HEK293 (cell line): ENCODE results near the gene FHL2.
A peak's percentile ranks its signal among the peaks of the same experiment; 100 is the strongest.

ENCODE experiments used
- CTCF ChIA-PET: fragments of 350-600 bp; formaldehyde crosslinking; extraction: SDS; loops from one replicate; lab custom pipeline; 2021; ENCODE audit warnings: antibody characterized with exemption; lab: Yijun Ruan, JAX
- POLR2A ChIA-PET: fragments of 300-600 bp; formaldehyde crosslinking; extraction: SDS; loops from one replicate; lab custom pipeline; 2020; ENCODE audit warnings: antibody characterized with exemption, inconsistent platforms; lab: Yijun Ruan, JAX
- H3K27ac ChIP-seq: fragments of 200-500 bp; sonication (Bioruptor generic); 2 replicates; pipeline ENCODE4 v1.5.1; 2014; ENCODE audit warnings: low read depth, low read length, control low read depth, inconsistent platforms; ENCODE audit errors: extremely low read depth
- H3K36me3 ChIP-seq, 2 experiments: fragments of 200-500 bp in 1 of 2; sonication (Bioruptor generic) in 1 of 2; 1 replicate in 1 of 2; 2 replicates in 1 of 2; pipeline ENCODE4 v1.5.1; 2014 to 2017; ENCODE audit warnings: inconsistent platforms in 2 of 2, low read length in 2 of 2; ENCODE audit not compliant: control insufficient read depth in 2 of 2, insufficient read depth in 1 of 2
- H3K4me1 ChIP-seq: fragments of 200-500 bp; sonication (Bioruptor generic); 2 replicates; pipeline ENCODE4 v1.5.1; 2014; ENCODE audit warnings: mild to moderate bottlenecking, low read length, inconsistent platforms; ENCODE audit not compliant: control insufficient read depth, insufficient read depth
- H3K4me3 ChIP-seq: 2 replicates; pipeline ENCODE4 v1.5.1; 2011; ENCODE audit warnings: low read depth, mild to moderate bottlenecking, control low read depth, low read length, moderate library complexity
- H3K9me3 ChIP-seq: fragments of 200-500 bp; sonication (Bioruptor generic); 2 replicates; pipeline ENCODE4 v1.5.1; 2014; ENCODE audit warnings: low read depth, low read length, inconsistent platforms; ENCODE audit not compliant: control insufficient read depth, insufficient read depth
- GLI2 ChIP-seq: fragments of 450-650 bp; formaldehyde crosslinking; IDR thresholded peaks from 2 replicates; pipeline ENCODE4; 2017; ENCODE audit warnings: missing biosample characterization, missing genetic modification characterization, low read depth, borderline replicate concordance
- HOXA7 ChIP-seq: sonication (generic); formaldehyde crosslinking; IDR thresholded peaks from 2 replicates; pipeline ENCODE4 v1.8.1; 2022; ENCODE audit warnings: missing genetic modification reagents, borderline replicate concordance
- IKZF3 ChIP-seq: fragments of 450-650 bp; IDR thresholded peaks from 2 replicates; pipeline ENCODE4 v1.5.0; 2018; ENCODE audit warnings: missing biosample characterization, mild to moderate bottlenecking, missing genetic modification characterization, moderate library complexity
- REPIN1 ChIP-seq: fragments of 450-650 bp; formaldehyde crosslinking; IDR thresholded peaks from 2 replicates; pipeline ENCODE4 v1.5.1; 2017; ENCODE audit warnings: missing biosample characterization, missing genetic modification characterization, low read depth
- ZBTB17 ChIP-seq: fragments of 450-650 bp; formaldehyde crosslinking; IDR thresholded peaks from 2 replicates; pipeline ENCODE4 v1.5.1; 2016; ENCODE audit warnings: missing biosample characterization, missing genetic modification characterization
- ZNF16 ChIP-seq: fragments of 450-650 bp; formaldehyde crosslinking; IDR thresholded peaks from 2 replicates; pipeline ENCODE4 v1.5.1; 2016; ENCODE audit warnings: low read depth, missing biosample characterization, missing genetic modification characterization
- ZNF174 ChIP-seq: fragments of 450-650 bp; formaldehyde crosslinking; IDR thresholded peaks from 2 replicates; pipeline ENCODE4 v1.5.0; 2017; ENCODE audit warnings: missing biosample characterization, mild to moderate bottlenecking, missing genetic modification characterization
- ZNF2 ChIP-seq: fragments of 450-650 bp; formaldehyde crosslinking; IDR thresholded peaks from 2 replicates; pipeline ENCODE4 v1.5.1; 2016; ENCODE audit warnings: missing biosample characterization, missing genetic modification characterization
- ZNF23 ChIP-seq: fragments of 450-650 bp; formaldehyde crosslinking; IDR thresholded peaks from 2 replicates; pipeline ENCODE4 v1.5.1; 2016; ENCODE audit warnings: missing biosample characterization, missing genetic modification characterization, borderline replicate concordance
- ZNF239 ChIP-seq: fragments of 450-650 bp; formaldehyde crosslinking; IDR thresholded peaks from 2 replicates; pipeline ENCODE4 v1.5.1; 2016; ENCODE audit warnings: missing biosample characterization, missing genetic modification characterization
- ZNF302 ChIP-seq: fragments of 450-650 bp; formaldehyde crosslinking; IDR thresholded peaks from 2 replicates; pipeline ENCODE4 v1.5.1; 2016; ENCODE audit warnings: missing biosample characterization, missing genetic modification characterization, low read depth
- ZNF350 ChIP-seq: fragments of 450-650 bp; formaldehyde crosslinking; IDR thresholded peaks from 2 replicates; pipeline ENCODE4 v1.5.0; 2017; ENCODE audit warnings: missing biosample characterization, mild to moderate bottlenecking, missing genetic modification characterization
- ZNF48 ChIP-seq: fragments of 450-650 bp; formaldehyde crosslinking; IDR thresholded peaks from 2 replicates; pipeline ENCODE4 v1.5.1; 2016; ENCODE audit warnings: missing biosample characterization, missing genetic modification characterization
- ZNF501 ChIP-seq: fragments of 450-650 bp; formaldehyde crosslinking; IDR thresholded peaks from 2 replicates; pipeline ENCODE4 v1.5.1; 2016; ENCODE audit warnings: missing biosample characterization, missing genetic modification characterization
- ZNF530 ChIP-seq: fragments of 450-650 bp; formaldehyde crosslinking; IDR thresholded peaks from 2 replicates; pipeline ENCODE4 v1.5.1; 2016; ENCODE audit warnings: low read depth, missing biosample characterization, missing genetic modification characterization
- ZNF623 ChIP-seq: fragments of 450-650 bp; formaldehyde crosslinking; IDR thresholded peaks from 2 replicates; pipeline ENCODE4 v1.5.1; 2016; ENCODE audit warnings: missing biosample characterization, missing genetic modification characterization
- ZNF654 ChIP-seq: fragments of 450-650 bp; formaldehyde crosslinking; IDR thresholded peaks from 2 replicates; pipeline ENCODE4 v1.5.1; 2016; ENCODE audit warnings: low read depth, missing biosample characterization, missing genetic modification characterization
- ZNF677 ChIP-seq: fragments of 450-650 bp; IDR thresholded peaks from 2 replicates; pipeline ENCODE4 v1.5.0; 2018; ENCODE audit warnings: missing biosample characterization, mild to moderate bottlenecking, missing genetic modification characterization, moderate library complexity
- ZNF777 ChIP-seq: fragments of 450-650 bp; formaldehyde crosslinking; IDR thresholded peaks from 2 replicates; pipeline ENCODE4 v1.5.1; 2017; ENCODE audit warnings: missing biosample characterization, missing genetic modification characterization, borderline replicate concordance
- ZNF792 ChIP-seq: fragments of 450-650 bp; formaldehyde crosslinking; IDR thresholded peaks from 2 replicates; pipeline ENCODE4 v1.5.1; 2016; ENCODE audit warnings: missing biosample characterization, missing genetic modification characterization
- ZNF843 ChIP-seq: fragments of 450-650 bp; formaldehyde crosslinking; IDR thresholded peaks from 2 replicates; pipeline ENCODE4 v1.5.1; 2016; ENCODE audit warnings: missing biosample characterization, missing genetic modification characterization
- TF ChIP-seq, protein P1 (sequence below): fragments of 450-650 bp; formaldehyde crosslinking; IDR thresholded peaks from 2 replicates; pipeline ENCODE4 v1.5.1; 2017; ENCODE audit warnings: missing biosample characterization, missing genetic modification characterization

Gene FHL2

DNA sequence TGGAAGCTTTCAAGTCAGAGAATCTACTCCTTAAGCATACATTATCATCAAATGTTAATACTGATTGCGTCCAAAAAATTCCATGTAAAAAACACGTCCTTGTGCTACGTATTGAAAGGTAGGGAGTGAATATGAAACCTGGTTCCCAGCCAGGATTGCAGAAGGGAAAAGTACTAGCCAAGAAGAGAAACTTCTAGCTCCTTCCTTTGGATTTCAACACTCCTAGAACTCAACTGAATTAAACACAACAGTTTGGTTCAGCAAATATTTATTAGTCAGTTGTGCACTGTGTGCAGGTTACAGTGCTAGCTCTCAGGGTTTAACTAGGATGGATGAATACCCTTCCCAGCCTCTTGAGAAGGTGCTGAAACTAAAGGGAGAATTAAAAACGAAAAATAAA lies 33.9 kb upstream of the FHL2 start (continued):
- TF ChIP-seq, protein P1, sequence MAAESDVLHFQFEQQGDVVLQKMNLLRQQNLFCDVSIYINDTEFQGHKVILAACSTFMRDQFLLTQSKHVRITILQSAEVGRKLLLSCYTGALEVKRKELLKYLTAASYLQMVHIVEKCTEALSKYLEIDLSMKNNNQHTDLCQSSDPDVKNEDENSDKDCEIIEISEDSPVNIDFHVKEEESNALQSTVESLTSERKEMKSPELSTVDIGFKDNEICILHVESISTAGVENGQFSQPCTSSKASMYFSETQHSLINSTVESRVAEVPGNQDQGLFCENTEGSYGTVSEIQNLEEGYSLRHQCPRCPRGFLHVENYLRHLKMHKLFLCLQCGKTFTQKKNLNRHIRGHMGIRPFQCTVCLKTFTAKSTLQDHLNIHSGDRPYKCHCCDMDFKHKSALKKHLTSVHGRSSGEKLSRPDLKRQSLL (tag by site-specific recombination): no peak
- no peak for TF ChIP-seq ZNF654 (tag by site-specific recombination)
- TF ChIP-seq ZNF48 (tag by site-specific recombination): no peak

DNA sequence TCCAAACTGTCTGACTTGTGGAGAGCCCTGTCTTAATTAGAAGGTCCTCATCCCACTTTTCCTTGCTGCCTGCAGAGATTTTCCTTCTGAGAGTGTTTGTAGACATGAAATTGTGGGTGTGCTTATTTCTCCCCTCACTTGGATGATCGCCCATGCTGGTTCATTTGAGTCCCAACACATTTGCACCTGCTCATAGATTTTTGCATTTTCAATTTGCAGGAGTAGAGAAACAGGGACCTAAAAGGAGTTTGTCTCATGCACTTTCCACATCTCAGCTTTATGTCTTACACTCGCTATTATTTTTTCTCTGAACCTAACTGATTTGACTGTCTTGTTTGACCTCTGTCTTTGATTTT lies 33.2 kb upstream of the FHL2 start:
- no peak overlapping the region for H3K4me3 ChIP-seq
- H3K9me3 ChIP-seq: no peaks in the 10 kb centered on the region
- H3K27ac ChIP-seq: no peak overlapping the region
- no peak for TF ChIP-seq REPIN1 (tag by site-specific recombination)
- TF ChIP-seq, all 188 proteins: peak for 0
- Histone ChIP-seq H3K36me3 (no peaks in the 10 kb centered on the region), H3K4me1 (no peaks in the 10 kb centered on the region)
- ChIA-PET POLR2A (no interaction called here), CTCF (no interaction called here)

DNA sequence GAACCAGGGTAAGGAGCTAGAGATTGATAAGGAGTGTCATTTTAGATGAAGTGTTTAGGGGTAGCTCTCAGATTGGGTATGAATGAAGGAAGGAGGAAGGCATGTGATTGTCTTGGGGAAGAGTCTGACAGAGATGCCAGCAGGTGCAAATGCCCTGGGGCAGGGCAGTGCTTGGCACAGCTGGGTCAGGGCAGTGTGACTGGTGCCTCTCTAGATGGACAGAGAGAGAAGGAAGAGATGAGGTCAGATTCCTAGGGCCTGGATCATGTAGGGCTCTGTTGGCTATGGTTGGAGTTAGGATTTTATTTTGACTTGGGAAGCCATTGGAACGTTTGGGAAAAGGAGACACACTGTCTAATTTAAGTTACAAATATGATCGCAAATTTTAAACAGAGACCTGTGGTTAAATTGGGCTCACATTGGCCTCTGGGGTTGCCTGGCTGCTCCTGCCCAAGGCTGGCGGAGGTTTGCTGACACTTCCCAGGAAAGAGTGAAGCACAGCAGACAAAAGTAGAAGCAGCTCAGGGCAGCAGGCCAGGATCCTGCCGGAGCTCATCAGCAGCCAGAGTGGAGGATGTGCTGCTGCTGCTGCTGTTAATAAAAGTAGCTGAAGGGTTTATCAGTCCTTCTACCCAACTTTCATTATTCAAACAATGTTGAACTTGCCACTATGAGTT lies 32.7 kb upstream of the FHL2 start:
- Histone ChIP-seq H3K4me3 (no peak overlapping the region), H3K36me3 (no peaks in the 10 kb centered on the region), H3K4me1 (no peaks in the 10 kb centered on the region), H3K9me3 (no peaks in the 10 kb centered on the region), H3K27ac (no peak overlapping the region)
- ChIA-PET POLR2A (no interaction called here), CTCF (no interaction called here)
- TF ChIP-seq ZNF623 (tag by site-specific recombination) (peak; percentile 73), ZNF23 (tag by site-specific recombination) (no peak), ZNF677 (no peak)

DNA sequence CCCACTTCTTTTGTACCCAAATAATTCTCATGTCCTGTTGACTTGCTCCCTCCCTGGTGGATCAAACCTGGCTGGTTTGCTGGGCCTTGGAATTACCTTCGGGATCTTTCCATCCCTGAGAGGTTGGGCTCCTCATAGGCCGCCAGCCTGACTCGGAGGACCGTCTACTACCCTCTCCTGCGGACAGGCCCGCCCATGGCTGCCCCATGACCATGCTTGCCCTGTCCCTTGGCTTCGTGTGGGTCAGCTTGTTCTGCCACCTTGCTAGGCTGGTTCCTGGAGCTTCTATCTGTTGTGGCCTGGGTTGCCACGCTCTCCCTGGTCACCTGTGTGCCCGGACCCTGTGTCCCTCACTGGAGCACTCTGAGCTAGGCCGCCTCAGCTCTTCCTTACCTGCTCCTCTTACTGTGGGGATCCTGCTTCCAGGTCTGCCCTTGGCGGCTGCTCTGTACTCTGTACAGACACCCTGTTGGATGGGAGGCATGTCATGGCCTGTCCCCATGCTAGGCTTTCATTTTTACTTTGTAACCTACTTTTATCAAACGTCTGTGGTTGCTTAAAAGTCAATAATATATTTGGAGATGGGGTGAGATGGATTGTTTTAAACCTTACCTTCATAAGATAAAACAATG lies 29.7 kb upstream of the FHL2 start:
- H3K27ac ChIP-seq: no peak overlapping the region
- H3K9me3 ChIP-seq: no peaks in the 10 kb centered on the region
- ChIA-PET CTCF (no interaction called here), POLR2A (no interaction called here)
- H3K4me1 ChIP-seq: no peaks in the 10 kb centered on the region
- no peak overlapping the region for H3K4me3 ChIP-seq
- TF ChIP-seq ZNF239 (tag by site-specific recombination) (no peak), ZNF530 (tag by site-specific recombination) (no peak), ZNF174 (no peak)
- no peaks in the 10 kb centered on the region for H3K36me3 ChIP-seq

DNA sequence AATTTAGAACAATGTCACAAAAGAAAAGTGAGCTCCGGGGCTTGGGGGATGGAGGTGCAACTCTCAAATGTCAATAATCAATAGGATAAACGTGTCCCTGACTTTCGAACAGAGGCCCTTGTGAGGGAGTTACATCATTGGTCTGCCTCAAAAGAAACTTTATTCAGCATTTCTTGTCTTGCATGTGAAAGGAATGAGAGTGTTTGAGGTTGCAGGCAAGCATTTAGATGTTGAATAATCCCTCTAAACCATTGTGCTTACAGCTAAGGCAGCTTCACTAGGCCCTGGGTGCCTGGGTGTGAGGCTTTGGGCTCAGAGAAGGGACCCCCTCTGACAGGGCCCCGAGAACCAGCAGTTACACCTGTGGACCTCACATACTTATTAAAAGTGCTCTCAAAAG lies 28.6 kb upstream of the FHL2 start:
- Histone ChIP-seq H3K27ac (no peak overlapping the region), H3K9me3 (no peaks in the 10 kb centered on the region), H3K4me3 (no peak overlapping the region), H3K36me3 (no peaks in the 10 kb centered on the region), H3K4me1 (no peaks in the 10 kb centered on the region)
- TF ChIP-seq ZBTB17 (tag by site-specific recombination) (no peak), ZNF843 (no peak), ZNF777 (tag by site-specific recombination) (no peak), GLI2 (tag by site-specific recombination) (no peak), ZNF302 (tag by site-specific recombination) (no peak), ZNF792 (tag by site-specific recombination) (no peak), ZNF501 (no peak), ZNF350 (tag by site-specific recombination) (no peak), ZNF2 (tag by site-specific recombination) (no peak), ZNF16 (tag by site-specific recombination) (no peak), HOXA7 (CRISPR knock-in tag) (no peak), IKZF3 (tag by site-specific recombination) (no peak), ZNF654 (tag by site-specific recombination) (no peak)
- ChIA-PET POLR2A (no interaction called here), CTCF (interaction anchor here (0.6 to 0.7 kb wide), 2 partner anchors 40 to 90 kb away, joined by 4 to 6 read pairs; no protein-coding TSS in a partner anchor)
